Tibial nerve (tissue), 4 donors: Measurements from ENCODE around the gene SPDYE2B. TPM values are rescaled to one million over a fixed set of nuclear protein-coding genes. Genes with fewer than 3 reads are reported as not detected.
"Not testable (repeated sequence)": the region's sequence is repeated elsewhere in the genome, so short reads cannot be mapped to it uniquely, and the experiment has no call there.

Experiments used
- DNase-seq, 2 donors: peaks; one replicate each; pipeline ENCODE4 v3.0.0-alpha.2; 2019; ENCODE audit warnings: low spot score in 2 of 2
- H3K27ac ChIP-seq, 4 donors: fragments of 200-600 bp; sonication (generic) in 3 of 4; one replicate each; pipeline ENCODE4 v1.5.1; 2017 to 2019; ENCODE audit warnings: mild to moderate bottlenecking in 1 of 4
- H3K27me3 ChIP-seq, 2 donors: fragments of 200-600 bp; sonication (generic) in 1 of 2; one replicate each; pipeline versions ENCODE4 v1.5.1 to v1.6.0; 2017 to 2019
- H3K36me3 ChIP-seq, 3 donors: fragments of 200-600 bp; sonication (generic); one replicate each; pipeline ENCODE4 v1.5.1; 2018 to 2019
- H3K4me1 ChIP-seq, 4 donors: fragments of 200-600 bp; sonication (generic) in 3 of 4; one replicate each; pipeline ENCODE4 v1.5.1; 2017 to 2019
- H3K4me3 ChIP-seq, 4 donors: fragments of 200-600 bp; sonication (generic) in 3 of 4; one replicate each; pipeline ENCODE4 v1.5.1; 2017 to 2019; ENCODE audit warnings: mild to moderate bottlenecking in 1 of 4, moderate library complexity in 1 of 4
- H3K9me3 ChIP-seq, 4 donors: fragments of 200-600 bp; sonication (generic) in 3 of 4; one replicate each; pipeline ENCODE4 v1.5.1; 2017 to 2019
- WGBS, 2 donors: methylation state at CpG; one replicate each; pipeline ENCODE4 v1.1.5; 2018; 5-methylcytosine and 5-hydroxymethylcytosine counted together
- total RNA-seq, 4 donors: library from RNA; depleted of rRNA; stranded (reverse); fragments of >200 nt; gene quantifications; one replicate each; pipeline ENCODE4 v1.1.0, GENCODE V29; 2016

The SPDYE2B gene
- total RNA-seq, 4 donors from 2014 or later, result not detected

- WGBS, 2 donors, result no CpG with 5 or more reads among the region's 62 CpGs
- H3K9me3 ChIP-seq, H3K4me1 ChIP-seq, H3K36me3 ChIP-seq, H3K27me3 ChIP-seq: not testable (repeated sequence)
- peak in 1 of 2 donors; percentile 5 for DNase-seq
- peak within 1 kb of the TSS; percentile 29 to 50 (median 37) for H3K4me3 ChIP-seq
- H3K27ac ChIP-seq, result peak within 1 kb of the TSS in 1 of 4 donors; percentile 66
Observed at GRCh38 chr7:102616507-102617125, 33.5 kb upstream of the SPDYE2B start, which contains the start of gene RASA4. Gene RASA4 (minus strand): TSS chr7:102616756. CDS start chr7:102616689, 67 bp downstream.

- not testable (repeated sequence) for H3K9me3 ChIP-seq, H3K27me3 ChIP-seq, H3K4me3 ChIP-seq, H3K4me1 ChIP-seq, H3K36me3 ChIP-seq, DNase-seq, H3K27ac ChIP-seq
- WGBS, 2 donors, result 87 to 100% methylated on average over 3 of the region's 8 CpGs
Observed at GRCh38 chr7:102618122-102618521, 32.0 kb upstream of the SPDYE2B start.

GRCh38 chr7:102627271-102627904 is 22.7 kb upstream of the SPDYE2B start:
- H3K27me3 ChIP-seq, DNase-seq, H3K36me3 ChIP-seq, H3K4me1 ChIP-seq, H3K27ac ChIP-seq, H3K9me3 ChIP-seq, H3K4me3 ChIP-seq: not testable (repeated sequence)
- no CpG with 5 or more reads among the region's 8 CpGs for WGBS, 2 donors

GRCh38 chr7:102630622-102631021 is 19.5 kb upstream of the SPDYE2B start:
- not testable (repeated sequence) for H3K27ac ChIP-seq, H3K9me3 ChIP-seq, H3K27me3 ChIP-seq, H3K4me1 ChIP-seq, H3K4me3 ChIP-seq, H3K36me3 ChIP-seq, DNase-seq
- WGBS, 2 donors, result 60% methylated on average over 1 of the region's 9 CpGs; no CpG with 5 or more reads in 1 of the 2 donors

GRCh38 chr7:102634299-102634698 is 15.8 kb upstream of the SPDYE2B start:
- H3K27me3 ChIP-seq, H3K27ac ChIP-seq, DNase-seq, H3K4me1 ChIP-seq, H3K9me3 ChIP-seq, H3K4me3 ChIP-seq: not testable (repeated sequence)
- H3K36me3 ChIP-seq, result peaks cover 0 to 11% (median 0%) of the 10 kb centered on the region in 3 donors
- WGBS, 2 donors, result 57 to 78% methylated on average over 4 to 6 of the region's 6 CpGs

GRCh38 chr7:102635354-102635753 is 14.8 kb upstream of the SPDYE2B start:
- peaks cover 0 to 11% (median 0%) of the 10 kb centered on the region in 3 donors for H3K36me3 ChIP-seq
- no CpG with 5 or more reads among the region's 5 CpGs for WGBS, 2 donors
- not testable (repeated sequence) for H3K4me1 ChIP-seq, H3K27me3 ChIP-seq, H3K27ac ChIP-seq, H3K9me3 ChIP-seq, H3K4me3 ChIP-seq, DNase-seq

- H3K36me3 ChIP-seq, result peaks cover 0 to 11% (median 0%) of the 10 kb centered on the region in 3 donors
- 82 to 89% methylated on average over 7 of the region's 13 CpGs for WGBS, 2 donors
- not testable (repeated sequence) for H3K27ac ChIP-seq, H3K4me3 ChIP-seq, H3K4me1 ChIP-seq, DNase-seq, H3K27me3 ChIP-seq, H3K9me3 ChIP-seq
Observed at GRCh38 chr7:102636956-102637355, 13.2 kb upstream of the SPDYE2B start.

GRCh38 chr7:102638848-102639247 is 11.3 kb upstream of the SPDYE2B start:
- DNase-seq, H3K9me3 ChIP-seq, H3K4me1 ChIP-seq, H3K27ac ChIP-seq, H3K4me3 ChIP-seq, H3K27me3 ChIP-seq: not testable (repeated sequence)
- 75 to 87% methylated on average over 6 to 8 of the region's 11 CpGs for WGBS, 2 donors
- H3K36me3 ChIP-seq, result peaks cover 0 to 11% (median 0%) of the 10 kb centered on the region in 3 donors

- not testable (repeated sequence) for H3K9me3 ChIP-seq, H3K4me3 ChIP-seq, H3K36me3 ChIP-seq, H3K27me3 ChIP-seq, H3K27ac ChIP-seq, H3K4me1 ChIP-seq, DNase-seq
- no CpG with 5 or more reads among the region's 9 CpGs for WGBS, 2 donors
Observed at GRCh38 chr7:102642691-102643090, 7.4 kb upstream of the SPDYE2B start, which contains the start of gene UPK3BL1. Gene UPK3BL1 (minus strand): TSS chr7:102642791. CDS start chr7:102642741, 50 bp downstream.

- not testable (repeated sequence) for H3K27ac ChIP-seq, DNase-seq, H3K9me3 ChIP-seq, H3K4me1 ChIP-seq, H3K27me3 ChIP-seq, H3K36me3 ChIP-seq, H3K4me3 ChIP-seq
- WGBS, 2 donors, result no CpG with 5 or more reads among the region's 1 CpG
Observed at GRCh38 chr7:102643404-102643803, 6.7 kb upstream of the SPDYE2B start.

- H3K27me3 ChIP-seq, H3K27ac ChIP-seq, H3K4me1 ChIP-seq, H3K36me3 ChIP-seq, H3K4me3 ChIP-seq, H3K9me3 ChIP-seq, DNase-seq: not testable (repeated sequence)
- WGBS, 2 donors, result 98 to 99% methylated on average over 6 to 7 of the region's 7 CpGs
Observed at GRCh38 chr7:102647813-102648212, 2.3 kb upstream of the SPDYE2B start.

GRCh38 chr7:102664765-102665164 is 14.6 kb downstream of the SPDYE2B start:
- H3K27me3 ChIP-seq, H3K4me3 ChIP-seq, H3K27ac ChIP-seq, H3K9me3 ChIP-seq, DNase-seq, H3K4me1 ChIP-seq, H3K36me3 ChIP-seq: not testable (repeated sequence)
- WGBS, 2 donors, result 77 to 82% methylated on average over 8 of the region's 11 CpGs

GRCh38 chr7:102666850-102667249 is 16.7 kb downstream of the SPDYE2B start:
- not testable (repeated sequence) for H3K27me3 ChIP-seq, H3K27ac ChIP-seq, H3K4me1 ChIP-seq, H3K36me3 ChIP-seq, DNase-seq, H3K4me3 ChIP-seq, H3K9me3 ChIP-seq
- no CpG with 5 or more reads among the region's 16 CpGs for WGBS, 2 donors

GRCh38 chr7:102667523-102667922 is 17.4 kb downstream of the SPDYE2B start:
- H3K27ac ChIP-seq, DNase-seq, H3K36me3 ChIP-seq, H3K4me3 ChIP-seq, H3K4me1 ChIP-seq, H3K9me3 ChIP-seq, H3K27me3 ChIP-seq: not testable (repeated sequence)
- WGBS, 2 donors, result no CpG with 5 or more reads among the region's 14 CpGs
